HG03558 (cell line): ENCODE data around the gene APOL2.
"Not testable (repeated sequence)": the region's sequence is repeated elsewhere in the genome, so short reads cannot be mapped to it uniquely, and the experiment has no call there.

Source experiments
- ATAC-seq: cut with Tn5 transposase; IDR thresholded peaks from one replicate; pipeline ENCODE4 v1.9.1; 2021; ENCODE audit warnings: moderate number of reproducible peaks; ENCODE audit not compliant: unreplicated experiment; ENCODE audit errors: extremely low read depth

APOL2 gene

DNA sequence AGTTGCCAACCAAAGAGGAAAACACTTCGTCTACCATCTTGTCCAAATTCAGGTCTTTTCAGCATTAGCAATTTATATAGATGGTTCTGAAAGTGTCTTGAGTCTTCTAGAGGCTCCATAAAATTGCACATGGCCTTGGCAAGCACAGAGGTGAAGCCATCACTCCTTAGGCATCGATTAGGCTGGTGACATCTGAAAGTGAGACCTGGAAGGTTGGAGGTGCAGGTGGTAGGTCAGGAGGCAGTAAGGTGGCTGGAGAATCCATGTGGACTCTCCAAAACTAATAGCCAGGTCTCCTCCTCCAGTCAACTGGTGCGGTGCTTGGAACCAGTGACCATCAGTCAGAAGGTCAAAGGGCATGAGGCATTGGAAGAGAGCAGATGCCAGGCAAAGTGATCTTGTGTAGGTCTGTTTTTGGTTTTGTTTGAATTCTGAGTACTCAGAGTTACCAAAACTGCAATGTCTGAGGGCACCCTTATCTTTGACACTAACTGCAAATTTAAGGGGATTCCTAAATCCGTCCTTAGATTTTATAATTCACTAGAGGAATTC, 6.6 kb upstream of the APOL2 start:
- ATAC-seq: no peak

DNA sequence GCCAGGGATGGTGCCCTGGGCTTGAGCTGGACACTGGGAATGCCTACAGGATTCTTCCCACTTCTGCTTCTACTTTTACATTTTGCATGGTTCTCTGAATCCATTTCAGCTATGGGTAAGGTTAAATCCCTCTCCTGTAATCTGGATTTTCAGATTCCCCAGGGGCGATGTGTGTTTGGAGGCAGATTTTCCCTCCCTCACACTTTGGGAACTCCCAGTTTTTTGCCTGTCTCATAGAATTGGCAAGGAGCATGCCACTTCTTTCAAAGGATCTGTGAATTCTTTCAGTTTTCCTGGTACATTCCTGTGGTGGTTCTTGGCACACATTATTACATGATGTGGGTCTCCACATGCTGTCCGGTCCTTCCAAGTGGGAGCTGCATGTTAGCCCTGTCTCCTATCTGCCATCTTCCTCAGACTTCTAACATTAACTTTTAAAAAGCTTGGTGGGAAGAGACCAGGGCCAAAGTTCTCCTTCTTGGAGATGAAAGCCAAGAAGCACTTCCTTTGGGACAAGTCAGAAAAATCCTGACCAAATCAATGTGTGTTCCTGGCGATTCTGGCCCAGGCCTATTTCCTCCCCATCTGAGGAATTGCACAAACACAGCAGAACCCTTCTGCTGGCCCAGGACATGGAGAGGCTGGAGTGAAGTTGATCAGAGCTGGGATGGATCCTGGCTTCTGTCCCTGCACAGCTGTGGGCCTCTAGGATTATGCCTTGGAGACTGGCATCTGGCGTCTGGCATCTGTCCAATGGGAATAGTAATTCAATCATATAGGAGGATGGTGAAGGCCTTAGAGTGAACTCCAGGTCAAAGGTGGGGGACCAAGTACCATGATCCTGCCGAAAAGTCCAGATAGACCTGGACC, 5.4 kb upstream of the APOL2 start:
- no peak for ATAC-seq

DNA sequence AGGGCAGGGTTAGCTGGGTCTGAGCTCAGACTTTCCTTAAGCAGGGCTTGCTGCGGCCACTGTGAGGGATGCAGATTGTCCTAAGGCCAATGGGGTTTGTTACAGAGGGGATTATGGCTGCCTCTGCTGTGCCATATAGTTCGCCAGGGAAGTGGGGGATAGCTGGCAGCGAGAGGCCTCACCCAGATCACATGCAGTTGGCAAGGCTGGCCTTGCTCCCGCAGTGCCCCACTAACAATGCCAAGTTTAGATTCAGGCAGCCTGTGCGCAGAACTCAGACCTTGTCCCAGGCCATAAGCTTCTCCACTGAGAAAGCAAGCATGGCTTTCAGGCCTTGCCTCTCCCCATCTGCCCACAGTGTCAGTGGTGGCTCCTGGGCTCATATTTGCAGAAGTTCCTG, 4.7 kb upstream of the APOL2 start:
- ATAC-seq: no peak

GRCh38 chr22:36239150-36239400, 252 bp downstream of the APOL2 start:
- ATAC-seq: no peak

GRCh38 chr22:36238373-36239149, 766 bp downstream of the APOL2 start:
- ATAC-seq: no peak

GRCh38 chr22:36237462-36238372, 1.6 kb downstream of the APOL2 start:
- no peak for ATAC-seq

- no peak for ATAC-seq
Observed at GRCh38 chr22:36236388-36237319, 2.7 kb downstream of the APOL2 start.

DNA sequence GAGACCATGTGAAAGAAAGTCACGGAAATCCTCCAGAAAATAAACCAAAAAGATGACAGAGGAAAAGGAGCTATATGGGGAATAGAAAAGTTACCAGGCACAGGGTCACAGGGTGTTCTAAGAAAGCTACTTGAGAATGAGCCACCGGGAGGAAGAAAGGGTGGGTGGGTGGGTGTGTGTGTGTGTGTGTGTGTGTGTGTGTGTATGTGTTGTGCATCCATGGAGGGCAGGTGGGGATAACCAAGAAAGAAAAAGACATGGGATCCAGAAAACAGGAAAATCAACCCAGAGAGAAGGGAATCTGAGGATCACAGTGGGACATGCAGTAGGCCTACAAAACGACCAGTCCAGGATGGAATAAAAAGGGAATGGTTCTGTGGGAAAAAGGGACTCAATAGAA, 3.7 kb downstream of the APOL2 start:
- ATAC-seq: no peak

GRCh38 chr22:36234919-36235318, 4.4 kb downstream of the APOL2 start:
- no peak for ATAC-seq

- ATAC-seq: no peak
Observed at GRCh38 chr22:36234213-36234612, 5.1 kb downstream of the APOL2 start.

- no peak for ATAC-seq
Observed at GRCh38 chr22:36233796-36234195, 5.5 kb downstream of the APOL2 start.

DNA sequence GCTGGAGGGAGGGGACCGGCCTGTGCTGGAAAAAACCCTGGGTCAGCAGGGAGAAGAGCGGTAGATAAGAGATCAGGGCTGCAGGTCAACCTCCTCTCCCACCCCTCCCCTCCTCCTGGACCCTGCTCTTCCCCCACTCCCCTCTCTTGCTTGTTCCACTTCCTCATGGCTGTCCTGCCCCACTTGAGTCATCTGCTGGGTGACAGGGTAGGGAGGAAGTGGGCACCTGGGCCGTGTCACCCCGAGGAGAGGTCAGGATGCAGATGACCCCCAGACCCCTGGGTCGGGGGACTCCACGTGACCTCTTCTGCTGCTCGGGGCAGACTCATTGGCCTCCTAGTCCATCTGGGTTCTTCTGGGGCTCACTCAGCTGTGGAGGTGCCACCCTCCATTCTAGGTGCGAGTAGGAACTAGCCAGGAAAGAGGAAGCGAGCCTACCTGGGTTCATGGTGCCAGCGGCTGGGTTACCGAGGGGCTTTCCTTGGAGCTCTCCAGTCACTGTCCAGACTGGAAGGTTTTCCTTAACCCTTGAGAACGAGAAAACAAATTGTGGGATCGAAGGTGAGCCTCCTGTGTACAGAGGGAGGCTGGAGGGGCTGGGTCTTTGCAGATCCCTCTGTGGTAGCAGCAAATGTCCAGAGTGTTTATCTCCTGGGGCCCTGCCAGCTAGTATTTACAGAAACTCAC, 6.5 kb downstream of the APOL2 start:
- no peak for ATAC-seq

DNA sequence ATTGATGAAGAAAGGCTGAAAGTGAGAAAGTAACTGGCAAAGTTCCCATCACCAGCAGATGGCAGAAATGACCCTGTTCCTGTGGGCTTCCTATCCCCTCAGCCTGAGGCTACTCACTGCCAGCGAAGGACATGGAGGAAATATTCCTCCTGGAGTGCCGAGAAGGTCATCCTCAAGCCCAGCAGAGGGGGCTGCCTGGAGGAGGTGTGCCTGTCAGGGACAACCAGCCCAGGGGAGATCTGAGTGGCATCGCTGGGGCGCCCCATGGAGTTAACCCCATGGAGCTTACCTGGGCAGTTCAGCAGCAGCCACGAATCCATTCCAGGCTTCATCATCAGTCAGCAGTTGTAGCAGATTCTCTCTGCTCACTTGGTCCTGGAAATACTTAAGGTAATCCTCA, 8.3 kb downstream of the APOL2 start:
- not testable (repeated sequence) for ATAC-seq

DNA sequence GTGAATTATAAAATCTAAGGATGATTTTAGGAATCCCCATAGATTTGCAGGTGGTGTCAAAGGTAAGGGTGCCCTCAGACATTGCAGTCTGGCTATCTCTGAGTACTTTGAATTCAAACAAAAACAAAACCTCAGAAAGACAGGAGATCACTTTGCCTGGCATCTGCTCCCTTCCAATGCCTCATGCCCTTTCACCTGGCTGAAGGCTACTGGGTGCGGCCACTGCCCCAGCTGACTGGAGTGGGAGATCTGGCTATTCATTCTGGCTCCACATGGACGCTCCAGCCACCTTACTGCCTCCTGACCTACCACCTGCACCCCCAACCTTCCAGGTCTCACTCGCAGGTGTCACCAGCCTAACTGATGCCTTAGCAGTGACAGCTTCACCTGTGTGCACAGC, 9.7 kb downstream of the APOL2 start:
- ATAC-seq: not testable (repeated sequence)

- no peak for ATAC-seq
Observed at GRCh38 chr22:36228944-36229343, 10.4 kb downstream of the APOL2 start.

DNA sequence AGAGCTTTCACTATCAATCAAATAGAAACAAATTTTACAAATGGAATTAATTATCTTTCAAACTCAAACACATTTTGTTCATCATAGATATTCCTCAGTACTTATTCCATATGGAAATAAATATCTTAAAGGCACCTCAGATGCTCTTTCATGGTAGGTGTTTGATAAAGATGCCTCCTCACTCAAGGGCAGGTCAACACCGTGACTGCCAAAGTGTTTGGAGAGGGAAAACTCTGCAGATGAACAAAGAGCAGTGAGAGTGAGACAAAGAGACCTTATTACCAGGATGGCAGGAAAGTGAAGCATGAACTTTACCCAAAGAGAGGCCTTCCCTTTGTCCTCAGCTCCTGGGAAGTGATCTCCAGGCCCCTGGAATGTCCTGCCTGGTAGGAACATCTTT, 11.0 kb downstream of the APOL2 start:
- ATAC-seq: not testable (repeated sequence)

DNA sequence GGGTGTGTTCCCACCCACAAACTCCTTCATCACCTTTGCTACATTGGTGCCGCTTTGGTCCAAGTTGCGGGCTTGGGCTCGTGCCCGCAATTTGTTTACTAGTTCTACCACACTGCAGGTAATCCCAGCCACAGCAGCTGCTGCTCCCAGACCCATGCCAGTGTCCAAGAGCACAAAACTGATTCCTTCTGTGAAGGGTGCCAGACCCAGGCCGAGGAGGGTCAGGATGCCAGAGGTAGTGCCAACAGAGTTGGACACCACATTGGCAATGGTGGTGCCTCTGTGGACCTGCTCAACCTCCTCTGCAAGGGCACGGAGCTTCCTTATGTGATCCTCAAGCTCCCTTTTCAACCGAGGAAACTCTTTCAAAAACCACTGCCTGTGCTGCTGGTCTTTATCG, 11.5 kb downstream of the APOL2 start:
- no peak for ATAC-seq

- ATAC-seq: no peak
Observed at GRCh38 chr22:36227396-36227795, 11.9 kb downstream of the APOL2 start.

- no peak for ATAC-seq
Observed at GRCh38 chr22:36226189-36226588, 13.1 kb downstream of the APOL2 start.
